Body of pancreas (tissue), 4 donors: ENCODE measurements around the gene C9orf72.

Source experiments
- CTCF ChIP-seq, 7 experiments: fragments of 450-650 bp in 4 of 7; fragments of 200-600 bp in 3 of 7; sonication (generic) in 3 of 7; IDR thresholded peaks; one replicate each; pipeline ENCODE4 v1.5.1; 2016 to 2019; ENCODE audit warnings: antibody characterized with exemption in 7 of 7
- POLR2A ChIP-seq, 3 donors: fragments of 450-650 bp; IDR thresholded peaks; one replicate each; pipeline ENCODE4 v1.6.1; 2016; ENCODE audit warnings: antibody characterized with exemption in 3 of 3, mild to moderate bottlenecking in 2 of 3

- TF ChIP-seq CTCF (IDR thresholded peaks at IDR 0.05) (no peak), POLR2A (IDR thresholded peaks at IDR 0.05) (no peak)
Observed at GRCh38 chr9:27599102-27599869, 26.0 kb upstream of the C9orf72 start.
